ENCODE results near the gene EVPL.

Gene EVPL

GRCh38 chr17:75959051-75959838, 67.9 kb downstream of the EVPL start:
- no peak for DNase-seq
